DMS53 treated with DMSO at 0.1 percent for 48 hours (cell line): Measurements from ENCODE around the gene AIF1.
"Not testable (repeated sequence)": the region's sequence is repeated elsewhere in the genome, so short reads cannot be mapped to it uniquely, and the experiment has no call there.

Experiments used
- DNase-seq: peaks from one replicate; lab custom pipeline; 2025; ENCODE audit not compliant: unreplicated experiment; lab: John Stamatoyannopoulos, UW

The AIF1 gene

DNA sequence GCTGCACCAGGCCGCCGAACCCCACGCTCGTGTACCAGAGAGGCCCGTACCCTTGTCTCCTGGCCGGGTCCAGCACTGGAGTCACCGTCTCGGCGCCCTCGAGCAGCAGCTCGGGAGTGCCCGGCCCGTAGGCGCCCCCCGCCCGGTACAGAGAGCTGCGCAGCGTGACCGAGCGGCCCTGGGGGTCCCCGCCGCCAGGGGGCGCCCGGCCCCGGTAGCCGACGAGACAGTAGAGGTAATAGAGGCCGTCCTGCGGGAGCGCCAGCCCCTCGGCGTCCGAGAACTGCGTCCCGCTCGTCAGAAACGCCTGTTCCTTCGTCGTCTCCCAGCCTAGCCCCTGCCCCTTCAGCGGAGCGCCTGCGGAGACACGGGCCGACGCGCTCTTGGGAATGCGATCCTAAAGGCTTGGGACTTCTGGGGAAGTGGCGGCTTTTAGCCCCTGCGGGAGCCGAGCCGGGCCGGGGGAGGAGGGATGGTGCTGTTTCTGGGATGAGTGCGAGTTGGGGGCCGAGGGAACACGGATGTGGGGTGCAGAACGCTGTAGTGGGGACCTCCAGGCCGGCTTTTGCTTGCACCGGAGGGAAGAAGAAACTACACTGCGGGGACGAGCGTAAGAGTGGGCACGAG is 34.1 kb upstream of the AIF1 start:
- DNase-seq: peak; percentile 62

- no peak for DNase-seq
These were observed 33.4 kb upstream of the AIF1 start for GRCh38 chr6:31581434-31582229.

GRCh38 chr6:31582230-31582643 is 32.8 kb upstream of the AIF1 start, which contains the start of gene LTB:
TSS of gene LTB (minus strand) at chr6:31582424. CDS start at chr6:31582417, 7 bp downstream.
- no peak for DNase-seq

GRCh38 chr6:31585491-31585890 is 29.5 kb upstream of the AIF1 start:
- DNase-seq: no peak

DNA sequence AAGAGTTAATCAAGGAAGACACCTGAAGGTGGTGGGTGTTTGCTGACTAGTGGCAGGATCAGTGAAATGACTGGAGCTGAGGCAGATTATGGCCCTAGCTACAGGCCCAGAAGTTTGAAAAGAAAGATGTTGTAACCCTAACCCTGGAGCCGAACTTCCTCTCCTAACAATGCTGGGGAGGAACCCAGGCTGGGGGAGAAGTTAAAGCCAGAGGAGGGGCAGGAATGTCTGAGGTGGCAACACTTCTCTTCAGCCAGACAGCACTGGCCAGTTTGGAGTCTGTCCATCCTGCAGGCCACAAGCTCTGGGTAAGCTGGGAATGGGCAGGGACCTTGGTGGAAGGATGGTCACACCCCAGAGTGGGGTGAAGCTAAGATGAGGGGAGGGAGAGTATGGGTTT is 29.0 kb upstream of the AIF1 start, which contains the start of gene LST1:
TSS of gene LST1 (plus strand) at position 270 of the 400 bp plus-strand sequence. CDS start 1,023 bp downstream, outside the sequence.
- DNase-seq: no peak

DNA sequence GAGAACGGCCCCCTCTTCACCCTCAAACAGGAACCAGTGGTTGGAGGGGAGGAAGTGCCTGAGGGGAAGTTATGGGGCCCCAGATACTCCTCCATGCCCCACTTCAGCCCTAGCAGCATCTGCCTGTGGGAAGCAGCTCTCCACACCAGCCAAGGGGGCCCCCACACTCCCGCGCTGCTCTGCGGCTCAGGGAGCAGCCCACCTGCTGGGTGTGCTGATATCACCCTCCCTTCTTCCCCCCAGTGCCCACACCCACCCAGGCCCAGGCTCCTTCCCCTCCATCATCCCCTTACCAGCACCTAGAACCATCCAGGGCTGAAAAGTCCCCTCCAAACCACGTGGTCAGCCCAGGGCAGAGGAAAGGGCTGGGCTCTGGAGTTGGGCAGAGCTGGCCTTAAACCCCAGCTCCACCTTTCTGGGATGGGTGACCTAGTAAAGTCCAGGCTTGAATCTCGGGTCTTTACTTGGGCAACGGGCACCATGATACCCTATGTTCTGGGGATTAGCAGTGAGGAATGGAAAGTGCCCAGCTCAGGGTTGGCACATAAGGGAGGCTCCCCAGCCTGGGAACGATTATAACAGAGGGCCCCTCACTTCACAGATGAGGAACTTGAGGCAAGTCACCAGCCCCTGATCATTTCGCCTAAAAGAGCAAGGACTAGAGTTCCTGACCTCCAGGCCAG is 28.3 kb upstream of the AIF1 start:
- DNase-seq: no peak

DNA sequence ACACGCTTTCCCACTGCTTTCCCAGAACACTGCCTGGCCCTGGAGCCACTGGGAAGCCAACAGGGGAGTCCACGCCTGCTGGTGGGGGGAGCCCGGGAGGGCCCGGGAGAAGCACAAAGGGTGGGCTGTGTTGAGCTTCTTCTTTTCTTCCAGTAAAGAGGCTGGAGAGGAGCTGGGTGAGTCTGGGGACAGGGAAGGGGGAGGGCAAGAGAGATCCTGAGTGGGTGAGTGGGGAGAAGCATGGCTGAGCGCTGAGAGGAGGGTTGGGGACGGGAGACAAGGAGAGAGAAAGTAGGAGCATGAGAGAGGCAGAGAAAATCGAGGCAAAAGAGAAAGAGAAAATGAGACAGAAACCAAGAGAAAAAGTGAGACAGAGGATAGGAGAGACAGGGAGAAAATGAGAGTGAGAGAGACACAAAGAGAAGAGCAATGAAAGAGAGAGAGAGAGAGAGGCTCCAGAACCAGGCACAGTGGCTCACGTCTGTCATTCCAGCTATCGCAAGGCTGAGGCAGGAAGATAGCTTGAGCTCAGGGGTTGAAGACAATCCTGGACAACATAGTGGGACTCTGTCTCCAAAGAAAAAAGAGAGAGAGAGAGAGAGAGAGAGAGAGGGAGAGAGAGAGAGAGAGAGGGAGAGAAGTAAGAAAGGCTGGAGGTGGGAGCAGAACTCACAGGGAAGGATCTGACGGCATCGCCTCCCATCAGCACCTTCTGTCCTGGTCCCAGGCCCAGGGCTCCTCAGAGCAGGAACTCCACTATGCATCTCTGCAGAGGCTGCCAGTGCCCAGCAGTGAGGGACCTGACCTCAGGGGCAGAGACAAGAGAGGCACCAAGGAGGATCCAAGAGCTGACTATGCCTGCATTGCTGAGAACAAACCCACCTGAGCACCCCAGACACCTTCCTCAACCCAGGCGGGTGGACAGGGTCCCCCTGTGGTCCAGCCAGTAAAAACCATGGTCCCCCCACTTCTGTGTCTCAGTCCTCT is 26.9 kb upstream of the AIF1 start:
- DNase-seq: no peak

DNA sequence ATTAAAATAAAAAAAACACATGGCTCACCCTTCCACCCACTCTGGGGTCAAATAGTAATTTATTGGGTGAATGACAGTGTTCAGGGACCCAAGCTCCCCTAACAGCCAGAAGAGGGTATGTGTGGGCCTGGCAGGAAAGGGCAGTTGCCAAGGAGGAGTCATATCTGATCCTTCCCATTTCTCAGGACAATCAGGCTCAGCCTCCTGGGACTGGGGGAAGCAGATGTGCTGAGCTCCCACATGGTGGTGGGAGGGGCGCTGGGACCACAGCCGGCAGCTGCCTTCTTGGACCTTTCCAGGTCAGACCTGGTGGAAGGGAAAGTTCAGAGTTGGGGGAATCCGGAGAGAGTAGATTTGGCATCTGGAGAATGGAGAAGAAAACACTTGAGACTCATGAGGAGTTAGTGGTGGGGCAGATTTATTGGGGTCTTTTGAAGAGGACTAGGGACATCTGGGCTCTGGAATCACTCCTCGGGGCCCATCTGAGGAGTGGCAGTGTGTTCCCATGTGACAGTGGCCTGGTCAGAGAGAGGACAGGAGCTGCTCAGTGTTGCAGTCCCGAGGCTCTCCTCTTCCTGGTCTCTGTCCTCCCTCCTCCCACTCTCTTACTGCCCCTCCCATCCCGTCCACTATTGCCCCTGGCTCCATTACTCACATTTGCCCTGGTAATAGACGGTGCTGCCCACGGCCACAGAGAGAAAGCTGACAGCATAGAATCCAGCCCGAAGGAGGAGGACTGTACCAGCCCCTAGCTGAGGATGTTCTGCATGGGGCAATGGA is 26.0 kb upstream of the AIF1 start:
- DNase-seq: no peak

GRCh38 chr6:31590691-31591090 is 24.3 kb upstream of the AIF1 start:
- DNase-seq: not testable (repeated sequence)

GRCh38 chr6:31592396-31592771 is 22.6 kb upstream of the AIF1 start:
- DNase-seq: no peak

DNA sequence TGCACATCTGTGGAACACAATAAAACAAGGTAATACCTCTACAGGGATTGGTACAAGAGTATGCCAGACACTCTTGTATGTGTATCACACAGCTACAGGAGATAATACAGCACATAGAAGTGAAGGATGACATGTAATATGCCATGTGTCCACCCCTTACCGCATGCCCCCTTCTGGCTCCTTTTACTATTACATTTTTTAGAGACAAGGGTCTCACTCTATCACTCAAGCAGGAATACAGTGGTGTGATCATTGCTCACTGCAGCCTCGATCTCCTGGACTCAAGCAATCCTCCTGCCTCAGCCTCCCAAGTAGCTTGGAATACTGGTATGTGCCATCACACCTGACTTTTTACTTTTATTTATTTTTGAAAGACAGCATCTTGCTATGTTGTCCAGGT is 18.0 kb upstream of the AIF1 start:
- DNase-seq: peak; percentile 23

DNA sequence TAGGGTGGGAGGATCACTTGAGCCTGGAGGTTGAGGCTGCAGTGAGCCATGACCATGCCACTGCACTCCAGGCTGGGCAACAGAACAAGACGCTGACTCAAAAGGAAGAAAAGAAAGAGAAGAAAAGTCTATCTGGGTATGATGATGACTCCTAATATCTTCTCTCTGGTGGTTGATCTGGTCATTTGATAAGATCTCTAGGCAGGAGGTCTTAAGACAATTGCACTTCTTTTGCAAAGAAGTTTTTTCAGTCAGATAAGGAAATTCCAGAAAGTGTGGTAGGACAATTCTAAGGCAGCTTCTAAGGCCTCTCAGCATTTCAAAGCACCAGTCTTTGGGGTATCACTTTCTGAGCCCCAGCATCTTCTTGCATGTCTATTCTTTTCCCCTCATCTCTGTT is 7.7 kb upstream of the AIF1 start:
- DNase-seq: no peak

DNA sequence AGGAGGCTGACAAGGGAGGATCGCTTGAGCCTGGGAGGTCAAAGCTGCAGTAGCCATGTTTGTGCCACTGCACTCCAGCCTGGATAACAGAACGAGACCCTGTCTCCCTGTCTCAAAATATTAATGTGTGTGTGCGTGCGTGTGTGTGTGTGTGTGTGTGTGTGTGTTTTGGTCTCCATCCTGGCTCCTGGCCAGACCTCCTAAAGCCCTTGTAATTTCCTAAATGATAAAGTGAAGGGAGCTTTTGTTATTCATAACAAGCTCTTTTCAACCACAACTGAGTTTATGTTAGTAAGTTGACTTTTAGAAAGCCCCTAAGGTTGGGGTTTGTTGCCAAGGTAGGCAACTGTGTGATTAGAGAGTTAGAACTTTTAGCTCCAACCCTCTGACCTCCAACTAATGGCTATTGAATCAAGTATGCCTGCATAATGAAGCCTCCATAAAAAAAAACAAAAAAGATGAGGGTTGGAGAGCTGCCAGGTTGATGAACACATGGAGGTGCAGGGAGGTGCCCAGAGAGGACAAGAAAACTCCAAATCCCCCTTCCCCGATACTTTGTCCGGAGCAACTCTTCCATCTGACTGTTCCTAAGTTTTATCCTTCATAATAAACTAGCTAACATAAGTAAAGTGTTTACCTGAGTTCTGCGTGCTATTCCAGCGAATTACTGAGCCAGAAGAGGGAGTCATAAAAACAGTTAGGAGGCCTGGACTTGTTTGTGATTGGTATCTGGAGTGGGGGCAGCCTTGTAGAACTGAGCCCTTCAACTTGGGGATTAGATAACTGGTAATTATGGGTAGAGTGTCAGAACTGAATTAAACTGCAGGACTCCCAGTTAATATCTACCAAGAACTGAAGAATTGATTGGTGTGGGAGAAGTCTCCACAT is 5.3 kb upstream of the AIF1 start:
- no peak for DNase-seq

- no peak for DNase-seq
These were observed 4.1 kb upstream of the AIF1 start for GRCh38 chr6:31610968-31611367.

GRCh38 chr6:31614075-31614619 is 887 bp upstream of the AIF1 start:
- DNase-seq: no peak

GRCh38 chr6:31615748-31616147 is 714 bp downstream of the AIF1 start:
- no peak for DNase-seq

DNA sequence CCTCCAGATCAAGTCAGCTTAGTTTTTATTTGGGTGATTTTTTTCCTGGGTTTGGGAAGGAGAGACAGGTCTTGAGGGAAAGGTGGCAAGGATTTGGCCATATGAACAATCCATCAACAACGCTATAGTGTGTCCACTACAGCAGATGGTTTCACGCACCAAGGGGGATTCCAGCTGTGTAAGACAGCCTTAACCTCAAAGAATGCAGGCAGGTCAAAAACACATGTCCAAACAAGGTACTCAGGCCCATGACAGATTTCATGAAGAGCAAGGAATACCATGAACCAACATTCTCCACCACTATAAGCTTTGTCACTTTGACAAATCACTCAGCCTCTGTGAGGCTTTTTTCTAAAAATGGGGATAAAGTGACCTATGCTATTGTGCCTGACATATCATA is 2.0 kb downstream of the AIF1 start:
- DNase-seq: no peak

DNA sequence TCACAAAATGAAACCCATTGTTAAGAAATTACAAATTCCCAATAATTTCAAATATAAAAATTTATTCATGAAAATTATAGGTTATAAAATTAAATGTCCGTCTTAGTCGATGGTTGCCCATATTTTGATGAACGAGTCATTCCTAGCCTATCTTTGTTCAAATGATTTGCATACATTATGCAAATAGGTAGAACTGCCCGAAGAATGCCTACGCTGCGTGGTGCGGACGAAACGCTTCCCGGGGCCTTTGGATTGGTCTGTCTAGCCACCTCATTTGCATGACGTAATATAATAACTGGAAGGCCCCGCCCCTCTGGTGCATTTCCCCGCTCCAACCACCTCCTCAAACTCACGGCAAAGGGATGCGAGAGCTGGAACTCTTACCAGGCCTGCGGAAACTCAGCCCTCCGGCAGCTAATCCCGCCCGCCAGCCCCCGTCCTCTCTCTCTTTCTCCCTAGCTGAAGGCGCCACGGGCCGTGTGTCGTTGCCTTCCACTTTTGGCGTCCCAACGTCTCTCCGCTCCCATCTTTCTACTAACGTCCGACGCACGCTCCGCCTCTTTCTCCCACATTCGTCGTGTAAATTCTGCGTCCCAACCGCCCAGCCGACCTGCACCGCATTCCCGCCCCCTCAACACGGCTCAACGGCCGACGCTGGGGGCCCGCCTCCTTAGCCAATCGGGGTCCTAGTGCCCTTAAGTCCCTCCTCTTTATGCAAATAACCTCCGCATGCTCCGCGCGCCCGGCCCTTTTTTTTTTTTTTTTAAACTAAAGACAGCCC is 5.0 kb downstream of the AIF1 start:
- DNase-seq: peak; percentile 98
